HCT116 (cell line): ENCODE results near the gene OR2T34. TPM values are rescaled to one million over a fixed set of nuclear protein-coding genes. Genes with fewer than 3 reads are reported as not detected.
"Not testable (repeated sequence)": the region's sequence is repeated elsewhere in the genome, so short reads cannot be mapped to it uniquely, and the experiment has no call there.

ENCODE experiments used
- ATAC-seq: fragments of 200-7000 bp; cut with Tn5 transposase; 2 replicates; pipeline ENCODE4 v1.9.1; 2020; ENCODE audit warnings: mild to moderate bottlenecking, moderate library complexity
- BruUV-seq: library from RNA; stranded (reverse); fragments of 400-500 nt; replicated peaks from 2 replicates; lab custom pipeline; 2021; lab: Mats Ljungman, UMichigan
- CTCF ChIA-PET: fragments of 300-600 bp; sonication (Branson Sonifier 250); formaldehyde crosslinking; loops from one replicate; lab custom pipeline; 2021; ENCODE audit warnings: antibody characterized with exemption; lab: Charles Lee
- POLR2A ChIA-PET: fragments of 300-600, 350-600 bp; sonication (Branson Sonifier 250); formaldehyde crosslinking; loops from one replicate; lab custom pipeline; 2021; ENCODE audit warnings: antibody characterized with exemption; lab: Charles Lee
- RAD21 ChIA-PET, 2 experiments: fragments of 300-600 bp; sonication (Branson Sonifier 250); formaldehyde crosslinking; loops; one replicate each; lab custom pipeline; 2023; ENCODE audit warnings: low total read pairs in 2 of 2; ENCODE audit not compliant: uncharacterized antibody in 2 of 2, unreplicated experiment in 2 of 2, low non-redundant PET in 1 of 2; lab: Charles Lee
- DNase-seq: peaks from one replicate; pipeline ENCODE4 v3.0.0-alpha.2; 2010; ENCODE audit warnings: low read depth, low spot score
- H2AFZ ChIP-seq: fragments of 200-600 bp; shearing (Covaris generic), sonication (generic); 2 replicates; pipeline ENCODE4 v1.6.1; 2017; ENCODE audit warnings: low read depth, mixed run types, mixed read lengths, antibody characterized with exemption, low read length; ENCODE audit not compliant: poor library complexity, severe bottlenecking
- H3K27ac ChIP-seq: 2 replicates; pipeline ENCODE4 v1.5.1; 2012; ENCODE audit warnings: low read depth, low read length
- H3K27me3 ChIP-seq: fragments of 200-600 bp; sonication (generic); 2 replicates; pipeline ENCODE4 v1.6.1; 2016; ENCODE audit warnings: mixed run types, low read length, mixed read lengths; ENCODE audit not compliant: insufficient read depth
- H3K36me3 ChIP-seq, 2 experiments: fragments of 200-500 bp in 1 of 2; fragments of 200-600 bp in 1 of 2; sonication (Bioruptor generic) in 1 of 2; sonication (generic) in 1 of 2; 2 replicates each; pipeline versions ENCODE4 v1.5.1 to v1.6.1; 2014 to 2016; ENCODE audit warnings: low read length in 2 of 2, inconsistent platforms in 1 of 2, mixed read lengths in 1 of 2, mixed run types in 1 of 2; ENCODE audit not compliant: insufficient read depth in 2 of 2, control insufficient read depth in 1 of 2
- H3K4me1 ChIP-seq, 2 experiments: fragments of 200-600 bp in 1 of 2; sonication (generic) in 1 of 2; 2 replicates each; pipeline versions ENCODE4 v1.5.1 to v1.6.1; 2012 to 2017; ENCODE audit warnings: low read length in 2 of 2, inconsistent platforms in 1 of 2, mild to moderate bottlenecking in 1 of 2, mixed read lengths in 1 of 2, mixed run types in 1 of 2, moderate library complexity in 1 of 2; ENCODE audit not compliant: insufficient read depth in 2 of 2, control insufficient read depth in 1 of 2
- H3K4me2 ChIP-seq: fragments of 200-600 bp; sonication (generic); 2 replicates; pipeline ENCODE4 v1.6.1; 2017; ENCODE audit warnings: mixed run types, low read length, mixed read lengths
- H3K4me3 ChIP-seq, 2 experiments: fragments of 200-600 bp in 1 of 2; sonication (generic) in 1 of 2; replicated peaks in 1 of 2; 2 replicates each; pipeline ENCODE4 v1.5.1; 2011 to 2016; ENCODE audit warnings: low read length in 2 of 2, control low read depth in 1 of 2, low read depth in 1 of 2, mild to moderate bottlenecking in 1 of 2, mixed read lengths in 1 of 2, mixed run types in 1 of 2
- H3K79me2 ChIP-seq: fragments of 200-600 bp; sonication (generic); 2 replicates; pipeline ENCODE4 v1.6.1; 2017; ENCODE audit warnings: mild to moderate bottlenecking, mixed run types, low read length, moderate library complexity, mixed read lengths; ENCODE audit not compliant: insufficient read depth
- H3K9ac ChIP-seq: fragments of 200-600 bp; sonication (generic); 2 replicates; pipeline ENCODE4 v1.6.1; 2016; ENCODE audit warnings: low read length, mixed read lengths
- H3K9me2 ChIP-seq: fragments of 200-600 bp; sonication (generic), shearing (Covaris generic); 2 replicates; pipeline ENCODE4 v1.6.1; 2017; ENCODE audit warnings: mixed run types, mild to moderate bottlenecking, moderate library complexity; ENCODE audit not compliant: insufficient read depth
- H3K9me3 ChIP-seq, 2 experiments: fragments of 200-500 bp in 1 of 2; fragments of 200-600 bp in 1 of 2; sonication (Bioruptor generic) in 1 of 2; sonication (generic) in 1 of 2; 2 replicates each; pipeline ENCODE4 v1.6.1; 2014 to 2017; ENCODE audit warnings: low read length in 2 of 2, mixed read lengths in 2 of 2, inconsistent platforms in 1 of 2, low read depth in 1 of 2, mild to moderate bottlenecking in 1 of 2, mixed run types in 1 of 2, moderate library complexity in 1 of 2; ENCODE audit not compliant: control insufficient read depth in 1 of 2, insufficient read depth in 1 of 2
- H4K20me1 ChIP-seq: fragments of 200-600 bp; sonication (generic), shearing (Covaris generic); 2 replicates; pipeline ENCODE4 v1.6.1; 2017; ENCODE audit warnings: mixed run types, mild to moderate bottlenecking, moderate library complexity; ENCODE audit not compliant: insufficient read depth
- intact Hi-C: fragments of 100-400 bp; cut with micrococcal nuclease; formaldehyde crosslinking; loops from 2 replicates; pipeline ENCODE4 v1.10.0; 2022
- total RNA-seq: library from RNA; stranded (reverse); gene quantifications from one replicate; pipeline ENCODE4 v1.2.1, GENCODE V29; 2021; ENCODE audit not compliant: unreplicated experiment

The OR2T34 gene
- total RNA-seq, 1 experiment from 2014 or later: not detected

- POLR2A ChIA-PET, intact Hi-C loops, H3K27me3 ChIP-seq, H3K9me2 ChIP-seq, H4K20me1 ChIP-seq, BruUV-seq, H3K79me2 ChIP-seq, ATAC-seq, RAD21 ChIA-PET, H3K4me3 ChIP-seq, DNase-seq, H3K4me2 ChIP-seq, H2AFZ ChIP-seq, CTCF ChIA-PET, H3K9ac ChIP-seq, H3K27ac ChIP-seq, H3K4me1 ChIP-seq, H3K36me3 ChIP-seq, H3K9me3 ChIP-seq: not testable (repeated sequence)
Observed at GRCh38 chr1:248565530-248566373, 8.8 kb downstream of the OR2T34 start.

- H4K20me1 ChIP-seq, H3K27me3 ChIP-seq, H3K4me3 ChIP-seq, CTCF ChIA-PET, BruUV-seq, H3K79me2 ChIP-seq, RAD21 ChIA-PET, H3K4me2 ChIP-seq, ATAC-seq, POLR2A ChIA-PET, H2AFZ ChIP-seq, H3K9me3 ChIP-seq, H3K27ac ChIP-seq, DNase-seq, intact Hi-C loops, H3K4me1 ChIP-seq, H3K36me3 ChIP-seq, H3K9me2 ChIP-seq, H3K9ac ChIP-seq: not testable (repeated sequence)
Observed at GRCh38 chr1:248562672-248563071, 11.9 kb downstream of the OR2T34 start, which contains the start of gene OR2T29. Gene OR2T29, minus strand, starts transcription at chr1:248562772. Its CDS starts 3,281 bp downstream, at chr1:248559491.

- DNase-seq, H3K9me3 ChIP-seq, BruUV-seq, H3K9ac ChIP-seq, CTCF ChIA-PET, H3K36me3 ChIP-seq, H4K20me1 ChIP-seq, H3K27ac ChIP-seq, H3K4me3 ChIP-seq, H2AFZ ChIP-seq, H3K4me1 ChIP-seq, H3K9me2 ChIP-seq, RAD21 ChIA-PET, intact Hi-C loops, POLR2A ChIA-PET, H3K27me3 ChIP-seq, ATAC-seq, H3K79me2 ChIP-seq, H3K4me2 ChIP-seq: not testable (repeated sequence)
Observed at GRCh38 chr1:248551027-248551426, 23.5 kb downstream of the OR2T34 start.

GRCh38 chr1:248547383-248547782, 27.2 kb downstream of the OR2T34 start:
- H3K9me2 ChIP-seq, CTCF ChIA-PET, H3K4me2 ChIP-seq, H3K27ac ChIP-seq, H4K20me1 ChIP-seq, RAD21 ChIA-PET, BruUV-seq, H2AFZ ChIP-seq, ATAC-seq, intact Hi-C loops, DNase-seq, H3K9me3 ChIP-seq, H3K4me1 ChIP-seq, H3K36me3 ChIP-seq, POLR2A ChIA-PET, H3K9ac ChIP-seq, H3K4me3 ChIP-seq, H3K27me3 ChIP-seq, H3K79me2 ChIP-seq: not testable (repeated sequence)
